GM18870 (cell line): Measurements from ENCODE around the gene SOX13.

ENCODE experiments used
- ATAC-seq: cut with Tn5 transposase; IDR thresholded peaks from one replicate; pipeline ENCODE4 v1.9.1; 2021; ENCODE audit warnings: moderate library complexity; ENCODE audit not compliant: unreplicated experiment

The SOX13 gene

GRCh38 chr1:204104331-204105130, 31.6 kb downstream of the SOX13 start:
- no peak for ATAC-seq

DNA sequence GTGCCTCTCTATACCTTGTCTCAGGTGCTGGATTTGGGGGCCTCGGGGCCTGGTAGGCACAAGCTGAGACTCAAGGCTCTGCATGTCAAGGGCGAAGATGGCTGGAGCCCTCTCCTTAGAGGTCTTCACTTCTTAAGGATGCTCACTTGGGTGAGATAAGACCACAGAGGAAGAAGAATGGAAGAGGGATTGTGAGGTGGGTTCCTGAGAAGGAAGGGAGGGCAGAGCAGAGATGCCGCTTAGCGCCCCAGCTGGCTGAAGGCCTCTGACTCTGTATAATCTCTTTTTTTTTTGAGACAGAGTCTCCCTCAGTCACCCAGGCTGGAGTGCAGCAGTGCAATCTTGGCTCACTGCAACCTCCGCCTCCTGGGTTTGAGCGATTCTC, 32.2 kb downstream of the SOX13 start:
- ATAC-seq, result no peak

DNA sequence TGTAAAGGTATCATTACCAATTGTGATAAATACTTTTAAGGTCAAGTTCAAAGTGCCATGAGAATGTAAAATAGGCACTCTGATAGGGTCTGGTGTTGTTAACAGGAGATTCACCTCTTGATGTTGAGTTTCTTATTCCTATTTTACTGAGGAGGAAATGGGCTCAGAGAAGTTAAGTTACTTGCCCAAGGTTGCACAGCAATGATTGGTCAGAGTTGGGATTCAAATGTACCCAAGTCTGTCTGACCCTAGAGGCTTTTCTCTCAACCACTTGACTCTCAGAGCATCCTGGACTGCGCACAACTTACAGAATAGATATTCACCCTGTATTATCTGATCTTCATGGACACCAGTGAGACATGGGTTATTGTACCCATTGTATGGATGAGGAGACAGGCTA, 33.9 kb downstream of the SOX13 start:
- no peak for ATAC-seq

DNA sequence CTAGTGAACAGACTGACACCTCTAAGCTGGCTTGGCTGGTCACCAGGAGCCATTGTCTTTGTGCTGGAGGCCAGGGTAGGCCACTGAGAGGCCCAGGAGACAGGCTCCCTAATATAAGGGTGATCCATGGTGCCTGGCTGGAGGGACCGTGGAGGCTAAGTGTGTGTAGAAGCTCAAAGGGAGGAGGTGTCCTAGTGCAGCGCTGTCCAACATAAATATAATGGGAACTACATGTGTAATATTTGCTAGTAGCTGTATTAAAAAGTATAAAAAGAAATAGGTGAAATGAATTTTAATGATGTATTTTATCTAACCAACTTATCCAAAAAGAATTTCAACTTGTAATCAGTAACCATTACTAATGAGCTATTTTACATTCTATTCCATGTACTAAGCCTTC, 35.0 kb downstream of the SOX13 start:
- no peak for ATAC-seq

- no peak for ATAC-seq
Observed at GRCh38 chr1:204108312-204109141, 35.6 kb downstream of the SOX13 start.

DNA sequence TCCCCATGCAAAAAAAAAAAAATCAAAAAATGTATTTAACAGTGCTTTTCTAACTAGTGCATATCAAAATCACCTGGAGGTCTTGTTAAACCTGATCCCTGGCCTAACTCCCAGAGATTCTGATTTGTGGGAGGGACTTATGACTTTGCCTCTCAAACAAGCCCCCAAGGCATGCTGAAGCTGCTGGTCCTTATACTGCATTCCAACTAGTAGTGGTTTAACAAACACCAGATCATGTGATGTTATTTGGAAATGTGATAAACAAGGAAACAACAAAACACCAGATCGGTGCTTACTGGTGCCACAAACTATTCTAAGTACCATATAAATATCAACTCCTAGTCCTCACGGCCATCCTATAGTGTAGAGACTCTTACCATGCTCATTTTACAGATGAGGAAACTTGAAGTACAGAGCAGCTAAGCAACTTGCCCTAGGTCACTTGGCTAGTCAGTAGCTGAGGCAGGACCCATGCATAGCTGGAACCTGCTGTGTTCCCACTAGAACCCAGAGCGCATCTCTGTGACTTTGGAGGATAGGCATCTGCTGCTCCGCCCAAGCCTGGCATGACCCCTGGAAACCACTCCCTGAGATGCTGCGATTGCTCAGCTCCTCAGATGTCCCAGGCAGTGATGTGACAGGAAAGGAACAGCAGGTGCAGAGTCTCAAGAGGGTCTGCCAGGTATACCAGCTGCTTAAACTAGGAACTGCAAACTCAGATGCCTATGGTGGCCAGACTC, 38.1 kb downstream of the SOX13 start:
- ATAC-seq, result no peak

- no peak for ATAC-seq
Observed at GRCh38 chr1:204112876-204113730, 40.2 kb downstream of the SOX13 start.

GRCh38 chr1:204113896-204114295, 41.0 kb downstream of the SOX13 start:
- ATAC-seq, result no peak

- no peak for ATAC-seq
Observed at GRCh38 chr1:204114606-204115005, 41.7 kb downstream of the SOX13 start.

DNA sequence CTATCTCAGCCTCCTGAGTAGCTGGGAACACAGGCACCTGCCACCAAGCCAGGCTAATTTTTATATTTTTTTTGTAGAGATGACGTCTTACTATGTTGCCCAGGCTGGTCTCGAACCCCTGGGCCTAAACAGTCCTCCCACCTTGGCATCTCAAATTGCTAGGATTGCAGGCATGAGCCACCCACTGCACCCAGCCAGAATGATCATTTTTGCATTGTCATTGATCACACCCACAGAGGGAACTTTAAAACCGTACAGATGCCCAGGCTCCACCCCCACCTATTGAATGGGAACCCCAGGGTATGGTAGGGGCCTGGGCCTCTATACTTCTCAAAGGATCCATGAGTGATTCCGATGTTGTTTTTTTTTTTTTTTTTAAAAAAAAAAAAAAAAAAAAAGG, 42.2 kb downstream of the SOX13 start:
- ATAC-seq, result no peak

GRCh38 chr1:204116539-204116938, 43.6 kb downstream of the SOX13 start:
- ATAC-seq, result no peak

GRCh38 chr1:204121840-204122555, 49.1 kb downstream of the SOX13 start:
- no peak for ATAC-seq

- ATAC-seq, result no peak
Observed at GRCh38 chr1:204123376-204123775, 50.5 kb downstream of the SOX13 start.

DNA sequence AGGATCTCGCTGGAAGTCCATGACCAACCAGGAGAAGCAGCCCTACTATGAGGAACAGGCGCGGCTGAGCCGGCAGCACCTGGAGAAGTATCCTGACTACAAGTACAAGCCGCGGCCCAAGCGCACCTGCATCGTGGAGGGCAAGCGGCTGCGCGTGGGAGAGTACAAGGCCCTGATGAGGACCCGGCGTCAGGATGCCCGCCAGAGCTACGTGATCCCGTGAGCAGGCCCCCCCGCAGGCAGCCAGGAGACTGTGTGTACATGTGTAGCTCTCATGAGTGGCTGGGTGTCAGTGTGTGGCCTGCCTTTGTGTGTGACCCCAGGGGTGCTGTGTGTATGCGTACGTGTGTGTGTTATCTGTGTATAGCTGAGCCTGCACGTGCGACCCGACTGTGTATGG, 51.7 kb downstream of the SOX13 start:
- ATAC-seq, result no peak

GRCh38 chr1:204125759-204126351, 52.9 kb downstream of the SOX13 start:
- ATAC-seq, result no peak

GRCh38 chr1:204126386-204126785, 53.5 kb downstream of the SOX13 start:
- ATAC-seq, result no peak

- ATAC-seq, result no peak
Observed at GRCh38 chr1:204126956-204127355, 54.0 kb downstream of the SOX13 start.

GRCh38 chr1:204127597-204128242, 54.8 kb downstream of the SOX13 start:
- no peak for ATAC-seq

GRCh38 chr1:204128464-204128963, 55.6 kb downstream of the SOX13 start:
- no peak for ATAC-seq
